ENCODE results near the gene C19orf38.
A peak's percentile ranks its signal among the peaks of the same experiment; 100 is the strongest.

Gene C19orf38

DNA sequence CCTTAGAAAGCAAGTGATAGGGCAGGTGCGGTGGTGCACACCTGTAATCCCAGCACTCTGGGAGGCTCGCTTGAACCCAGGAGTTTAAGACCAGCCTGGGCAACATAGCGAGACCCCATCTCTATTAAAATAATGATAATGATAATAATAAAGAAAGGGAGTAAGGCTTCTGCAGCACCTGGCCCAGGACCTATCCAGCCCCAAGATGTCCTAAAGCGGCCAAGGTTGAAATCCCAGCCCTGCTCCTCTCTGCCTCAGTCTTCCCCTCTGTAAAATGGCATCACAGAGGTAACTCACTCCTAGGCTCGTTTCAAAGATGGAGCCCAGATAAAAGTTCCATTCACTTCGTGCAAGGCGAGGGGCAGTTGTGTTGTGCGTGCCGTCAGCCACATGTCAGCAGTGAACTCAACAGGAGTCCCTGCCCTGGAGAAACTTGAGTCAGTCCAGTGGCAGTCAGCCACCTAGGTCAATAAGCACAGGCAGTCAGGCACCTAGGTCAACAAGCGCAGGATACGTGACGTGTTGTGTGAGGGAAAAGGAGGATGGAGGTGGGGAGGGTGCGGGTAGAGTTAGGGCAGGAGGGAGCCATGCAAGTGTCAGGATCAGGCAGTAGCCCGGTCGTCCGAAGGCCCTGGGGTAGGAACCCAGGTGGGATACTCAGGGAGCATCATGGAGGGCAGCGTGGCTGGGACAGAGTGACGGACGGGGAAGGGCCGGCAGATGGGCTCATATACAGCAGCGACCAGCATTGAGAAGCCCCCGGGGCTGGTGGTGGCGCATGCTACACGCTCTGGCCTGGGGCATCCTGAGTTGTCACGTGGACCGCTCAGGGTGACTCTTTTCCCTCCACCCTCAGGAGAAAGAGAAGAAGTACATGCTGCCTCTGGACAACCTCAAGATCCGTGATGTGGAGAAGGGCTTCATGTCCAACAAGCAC is 28.8 kb upstream of the C19orf38 start:
- no peak overlapping the region for H3K4me3 ChIP-seq (replicated peaks; ENCODE audit: insufficient read depth, low read length)
- no peak overlapping the region for H3K27ac ChIP-seq (replicated peaks)
- TF ChIP-seq GABPA (IDR thresholded peaks at IDR 0.05; ENCODE audit: low read depth) (no peak), POLR2AphosphoS5 (IDR thresholded peaks at IDR 0.05; ENCODE audit: low read depth) (no peak), SPI1 (IDR thresholded peaks at IDR 0.05; ENCODE audit: borderline replicate concordance, low read depth) (no peak)
- TF ChIP-seq, protein P1, sequence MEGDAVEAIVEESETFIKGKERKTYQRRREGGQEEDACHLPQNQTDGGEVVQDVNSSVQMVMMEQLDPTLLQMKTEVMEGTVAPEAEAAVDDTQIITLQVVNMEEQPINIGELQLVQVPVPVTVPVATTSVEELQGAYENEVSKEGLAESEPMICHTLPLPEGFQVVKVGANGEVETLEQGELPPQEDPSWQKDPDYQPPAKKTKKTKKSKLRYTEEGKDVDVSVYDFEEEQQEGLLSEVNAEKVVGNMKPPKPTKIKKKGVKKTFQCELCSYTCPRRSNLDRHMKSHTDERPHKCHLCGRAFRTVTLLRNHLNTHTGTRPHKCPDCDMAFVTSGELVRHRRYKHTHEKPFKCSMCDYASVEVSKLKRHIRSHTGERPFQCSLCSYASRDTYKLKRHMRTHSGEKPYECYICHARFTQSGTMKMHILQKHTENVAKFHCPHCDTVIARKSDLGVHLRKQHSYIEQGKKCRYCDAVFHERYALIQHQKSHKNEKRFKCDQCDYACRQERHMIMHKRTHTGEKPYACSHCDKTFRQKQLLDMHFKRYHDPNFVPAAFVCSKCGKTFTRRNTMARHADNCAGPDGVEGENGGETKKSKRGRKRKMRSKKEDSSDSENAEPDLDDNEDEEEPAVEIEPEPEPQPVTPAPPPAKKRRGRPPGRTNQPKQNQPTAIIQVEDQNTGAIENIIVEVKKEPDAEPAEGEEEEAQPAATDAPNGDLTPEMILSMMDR (IDR thresholded peaks at IDR 0.05; ENCODE audit: insufficient read depth, low read length) = no peak
- TF ChIP-seq, protein P2, sequence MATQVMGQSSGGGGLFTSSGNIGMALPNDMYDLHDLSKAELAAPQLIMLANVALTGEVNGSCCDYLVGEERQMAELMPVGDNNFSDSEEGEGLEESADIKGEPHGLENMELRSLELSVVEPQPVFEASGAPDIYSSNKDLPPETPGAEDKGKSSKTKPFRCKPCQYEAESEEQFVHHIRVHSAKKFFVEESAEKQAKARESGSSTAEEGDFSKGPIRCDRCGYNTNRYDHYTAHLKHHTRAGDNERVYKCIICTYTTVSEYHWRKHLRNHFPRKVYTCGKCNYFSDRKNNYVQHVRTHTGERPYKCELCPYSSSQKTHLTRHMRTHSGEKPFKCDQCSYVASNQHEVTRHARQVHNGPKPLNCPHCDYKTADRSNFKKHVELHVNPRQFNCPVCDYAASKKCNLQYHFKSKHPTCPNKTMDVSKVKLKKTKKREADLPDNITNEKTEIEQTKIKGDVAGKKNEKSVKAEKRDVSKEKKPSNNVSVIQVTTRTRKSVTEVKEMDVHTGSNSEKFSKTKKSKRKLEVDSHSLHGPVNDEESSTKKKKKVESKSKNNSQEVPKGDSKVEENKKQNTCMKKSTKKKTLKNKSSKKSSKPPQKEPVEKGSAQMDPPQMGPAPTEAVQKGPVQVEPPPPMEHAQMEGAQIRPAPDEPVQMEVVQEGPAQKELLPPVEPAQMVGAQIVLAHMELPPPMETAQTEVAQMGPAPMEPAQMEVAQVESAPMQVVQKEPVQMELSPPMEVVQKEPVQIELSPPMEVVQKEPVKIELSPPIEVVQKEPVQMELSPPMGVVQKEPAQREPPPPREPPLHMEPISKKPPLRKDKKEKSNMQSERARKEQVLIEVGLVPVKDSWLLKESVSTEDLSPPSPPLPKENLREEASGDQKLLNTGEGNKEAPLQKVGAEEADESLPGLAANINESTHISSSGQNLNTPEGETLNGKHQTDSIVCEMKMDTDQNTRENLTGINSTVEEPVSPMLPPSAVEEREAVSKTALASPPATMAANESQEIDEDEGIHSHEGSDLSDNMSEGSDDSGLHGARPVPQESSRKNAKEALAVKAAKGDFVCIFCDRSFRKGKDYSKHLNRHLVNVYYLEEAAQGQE (IDR thresholded peaks at IDR 0.05; ENCODE audit: insufficient replicate concordance, low read depth) = no peak
- H3K27me3 ChIP-seq (ENCODE audit: insufficient read depth, poor library complexity, severe bottlenecking) = no peaks in the 10 kb centered on the region
- DNase-seq (ENCODE audit: low read depth in 1 of 2, low spot score in 1 of 2) = no peak

DNA sequence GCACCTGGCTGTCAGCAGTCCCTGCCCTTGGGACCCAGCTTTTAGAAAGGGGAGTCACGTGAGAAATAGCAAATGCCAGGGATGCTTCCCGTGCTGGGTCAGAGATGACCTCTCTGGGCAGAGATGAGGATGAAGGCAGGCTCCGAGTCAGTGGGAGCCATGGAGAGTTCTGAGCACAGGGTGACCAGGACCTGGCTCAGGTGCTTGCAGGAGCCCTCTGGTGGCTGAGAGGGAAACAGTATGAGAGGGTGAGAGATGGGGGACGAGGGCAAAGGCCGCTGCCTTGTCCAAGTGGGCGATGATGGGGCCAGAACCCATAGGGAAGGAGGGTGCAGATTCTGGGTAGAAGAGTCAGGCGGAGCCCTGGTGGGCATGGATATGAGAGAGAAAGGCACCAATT is 28.0 kb upstream of the C19orf38 start:
- no peak for DNase-seq (ENCODE audit: low read depth in 1 of 2, low spot score in 1 of 2)
- no peaks in the 10 kb centered on the region for H3K27me3 ChIP-seq (ENCODE audit: insufficient read depth, poor library complexity, severe bottlenecking)
- no peak overlapping the region for H3K27ac ChIP-seq (replicated peaks)
- no peak overlapping the region for H3K4me3 ChIP-seq (replicated peaks; ENCODE audit: insufficient read depth, low read length)
- TF ChIP-seq, protein P1 (IDR thresholded peaks at IDR 0.05; ENCODE audit: insufficient read depth, low read length) = no peak
- TF ChIP-seq, protein P2 (IDR thresholded peaks at IDR 0.05; ENCODE audit: insufficient replicate concordance, low read depth) = no peak
- TF ChIP-seq GABPA (IDR thresholded peaks at IDR 0.05; ENCODE audit: low read depth) (no peak), SPI1 (IDR thresholded peaks at IDR 0.05; ENCODE audit: borderline replicate concordance, low read depth) (no peak), POLR2AphosphoS5 (IDR thresholded peaks at IDR 0.05; ENCODE audit: low read depth) (0 out of 2 replicates have a peak, but pooled peaks have one; percentile 21)

DNA sequence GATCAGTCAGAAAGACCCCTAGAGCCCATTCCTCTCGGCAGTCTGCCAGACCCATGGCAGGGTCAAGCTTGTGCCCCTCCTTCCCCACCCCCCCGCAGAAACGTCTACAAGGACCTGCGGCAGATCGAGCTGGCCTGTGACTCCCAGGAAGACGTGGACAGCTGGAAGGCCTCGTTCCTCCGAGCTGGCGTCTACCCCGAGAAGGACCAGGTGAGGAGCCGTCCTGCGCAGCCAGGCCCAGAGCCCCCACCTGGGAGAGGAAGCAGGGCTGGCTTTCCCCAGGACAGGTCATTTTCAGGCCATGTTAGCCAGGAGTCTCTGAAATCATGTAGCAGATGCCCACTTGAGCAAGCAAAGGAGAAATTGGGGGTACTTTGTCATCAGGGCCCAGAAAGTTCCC is 24.5 kb upstream of the C19orf38 start:
- H3K27me3 ChIP-seq (ENCODE audit: insufficient read depth, poor library complexity, severe bottlenecking) = no peaks in the 10 kb centered on the region
- no peak for DNase-seq (ENCODE audit: low read depth in 1 of 2, low spot score in 1 of 2)
- H3K27ac ChIP-seq (replicated peaks) = no peak overlapping the region
- TF ChIP-seq, protein P2 (IDR thresholded peaks at IDR 0.05; ENCODE audit: insufficient replicate concordance, low read depth) = no peak
- TF ChIP-seq POLR2AphosphoS5 (IDR thresholded peaks at IDR 0.05; ENCODE audit: low read depth) (no peak), SPI1 (IDR thresholded peaks at IDR 0.05; ENCODE audit: borderline replicate concordance, low read depth) (no peak), GABPA (IDR thresholded peaks at IDR 0.05; ENCODE audit: low read depth) (no peak)
- TF ChIP-seq, protein P1 (IDR thresholded peaks at IDR 0.05; ENCODE audit: insufficient read depth, low read length) = no peak
- H3K4me3 ChIP-seq (replicated peaks; ENCODE audit: insufficient read depth, low read length) = no peak overlapping the region

Data from HL-60 (cell line).